ENCODE results near the gene LEMD2.
"Not testable (repeated sequence)": the region's sequence is repeated elsewhere in the genome, so short reads cannot be mapped to it uniquely, and the experiment has no call there.

LEMD2 gene

GRCh38 chr6:33788694-33789549 lies at the start of gene LEMD2:
Gene LEMD2, minus strand, starts transcription at chr6:33789130. Its CDS starts 14 bp downstream, at chr6:33789116.
- peak; percentile 93 for DNase-seq (ENCODE audit: low read depth)

- DNase-seq (ENCODE audit: low read depth): peak; percentile 94
Observed at GRCh38 chr6:33837971-33838665, 49.2 kb upstream of the LEMD2 start.

- no peak for DNase-seq (ENCODE audit: low read depth)
Observed at GRCh38 chr6:33836806-33837469, 48.0 kb upstream of the LEMD2 start.

GRCh38 chr6:33834401-33835392 lies 45.8 kb upstream of the LEMD2 start:
- DNase-seq (ENCODE audit: low read depth): no peak

- DNase-seq (ENCODE audit: low read depth): no peak
Observed at GRCh38 chr6:33833599-33833998, 44.7 kb upstream of the LEMD2 start.

- DNase-seq (ENCODE audit: low read depth): not testable (repeated sequence)
Observed at GRCh38 chr6:33832831-33833230, 43.9 kb upstream of the LEMD2 start.

- not testable (repeated sequence) for DNase-seq (ENCODE audit: low read depth)
Observed at GRCh38 chr6:33831725-33832124, 42.8 kb upstream of the LEMD2 start.

GRCh38 chr6:33830635-33831240 lies 41.8 kb upstream of the LEMD2 start:
- DNase-seq (ENCODE audit: low read depth): no peak

- DNase-seq (ENCODE audit: low read depth): peak; percentile 49
Observed at GRCh38 chr6:33828764-33829731, 40.1 kb upstream of the LEMD2 start.

- DNase-seq (ENCODE audit: low read depth): no peak
Observed at GRCh38 chr6:33828452-33828763, 39.5 kb upstream of the LEMD2 start.

- DNase-seq (ENCODE audit: low read depth): peak; percentile 74
Observed at GRCh38 chr6:33827546-33828451, 38.9 kb upstream of the LEMD2 start.

GRCh38 chr6:33826537-33826936 lies 37.6 kb upstream of the LEMD2 start:
- no peak for DNase-seq (ENCODE audit: low read depth)

- DNase-seq (ENCODE audit: low read depth): peak; percentile 56
Observed at GRCh38 chr6:33824461-33825154, 35.7 kb upstream of the LEMD2 start.

GRCh38 chr6:33823806-33824205 lies 34.9 kb upstream of the LEMD2 start:
- DNase-seq (ENCODE audit: low read depth): no peak

- peak; percentile 46 for DNase-seq (ENCODE audit: low read depth)
Observed at GRCh38 chr6:33822575-33823395, 33.9 kb upstream of the LEMD2 start.

- no peak for DNase-seq (ENCODE audit: low read depth)
Observed at GRCh38 chr6:33820784-33821520, 32.0 kb upstream of the LEMD2 start.

- DNase-seq (ENCODE audit: low read depth): no peak
Observed at GRCh38 chr6:33820243-33820642, 31.3 kb upstream of the LEMD2 start.

All from EH (cell line).